Activated CD8-positive, alpha-beta memory T cell treated with anti-CD3 and anti-CD28 coated beads, Interleukin-2, amount 50 U/mL, for 1 hour (primary cell): Measurements from ENCODE around the gene GMEB1.
"Not testable (repeated sequence)": the region's sequence is repeated elsewhere in the genome, so short reads cannot be mapped to it uniquely, and the experiment has no call there.

Experiments
- DNase-seq: peaks from one replicate; pipeline ENCODE4 v3.0.0-alpha.2; 2020; ENCODE audit errors: extremely low read depth

The GMEB1 gene

DNA sequence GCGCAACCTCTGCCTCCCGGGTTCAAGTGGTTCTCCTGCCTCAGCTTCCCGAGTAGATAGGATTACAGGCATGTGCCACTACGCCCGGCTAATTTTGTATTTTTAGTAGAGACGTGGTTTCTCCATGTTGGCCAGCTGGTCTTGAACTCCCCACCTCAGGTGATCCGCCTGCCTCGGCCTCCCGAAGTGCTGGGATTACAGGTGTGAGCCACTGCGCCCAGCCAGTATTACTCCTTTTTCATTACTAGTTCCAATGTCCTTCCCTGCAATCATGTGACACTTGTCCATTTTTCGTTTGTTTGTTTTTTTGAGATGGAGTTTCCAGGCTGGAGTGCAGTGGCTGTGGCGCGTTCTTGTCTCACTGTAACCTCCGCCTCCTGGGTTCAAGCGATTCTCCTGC is 4.4 kb downstream of the GMEB1 start:
- not testable (repeated sequence) for DNase-seq

GRCh38 chr1:28675924-28676257 is 7.3 kb downstream of the GMEB1 start:
- no peak for DNase-seq

- no peak for DNase-seq
Measured at GRCh38 chr1:28680151-28680550, 11.6 kb downstream of the GMEB1 start.

- DNase-seq = no peak
Measured at GRCh38 chr1:28682840-28683239, 14.3 kb downstream of the GMEB1 start.

DNA sequence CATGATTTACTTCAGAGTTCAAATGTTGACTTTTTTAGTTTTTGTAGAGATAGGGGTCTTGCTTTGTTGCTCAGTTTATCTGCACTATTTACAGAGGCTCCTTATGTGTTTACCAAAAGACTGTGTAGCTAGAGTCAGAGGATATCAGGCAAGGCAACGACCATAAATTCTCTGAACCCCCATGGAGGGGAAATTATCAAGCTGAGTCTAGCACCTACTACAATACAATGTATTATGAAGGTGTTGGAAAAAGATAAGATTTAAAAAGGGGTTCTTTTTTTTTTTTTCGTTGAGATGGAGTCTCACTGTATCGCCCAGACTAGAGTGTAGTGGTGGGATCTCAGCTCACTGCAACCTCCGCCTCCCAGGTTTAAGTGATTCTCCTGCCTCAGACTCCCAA is 16.4 kb downstream of the GMEB1 start:
- DNase-seq = no peak

DNA sequence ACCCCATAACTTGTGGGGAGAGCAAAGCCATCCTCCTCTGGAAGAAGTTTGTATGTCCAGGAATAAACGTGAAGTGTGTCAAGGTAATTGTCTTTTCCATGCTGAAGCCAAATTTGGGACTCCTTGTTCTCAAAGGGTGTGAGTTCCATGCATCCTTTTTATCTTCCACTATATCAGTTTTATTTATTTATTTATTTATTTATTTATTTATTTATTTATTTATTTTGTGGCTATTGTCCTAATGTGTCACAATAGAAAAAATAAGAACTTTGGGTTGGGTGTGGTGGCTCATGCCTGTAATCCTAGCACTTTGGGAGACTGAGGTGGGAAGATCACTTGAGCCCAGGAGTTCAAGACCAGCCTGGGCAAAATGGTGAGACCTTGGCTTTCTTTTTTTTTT is 23.0 kb downstream of the GMEB1 start:
- not testable (repeated sequence) for DNase-seq

DNA sequence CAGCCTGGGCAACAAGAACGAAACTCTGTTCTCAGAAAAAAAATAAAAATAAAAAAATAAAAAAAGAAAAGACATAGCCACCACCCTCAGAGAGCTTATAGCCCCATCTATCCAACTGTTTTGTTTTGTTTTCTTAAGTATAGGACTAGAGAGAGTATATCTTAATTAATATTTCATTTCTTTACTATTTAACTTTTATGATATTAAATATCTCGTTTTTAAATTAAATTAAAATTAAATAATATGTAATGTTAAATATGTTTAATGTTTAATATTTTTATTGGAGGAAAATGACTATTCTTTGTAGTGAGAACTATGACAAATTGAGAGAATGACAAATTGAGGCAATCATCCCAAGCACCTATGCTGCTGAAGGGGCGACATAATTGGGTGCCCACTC is 35.0 kb downstream of the GMEB1 start:
- DNase-seq = no peak

DNA sequence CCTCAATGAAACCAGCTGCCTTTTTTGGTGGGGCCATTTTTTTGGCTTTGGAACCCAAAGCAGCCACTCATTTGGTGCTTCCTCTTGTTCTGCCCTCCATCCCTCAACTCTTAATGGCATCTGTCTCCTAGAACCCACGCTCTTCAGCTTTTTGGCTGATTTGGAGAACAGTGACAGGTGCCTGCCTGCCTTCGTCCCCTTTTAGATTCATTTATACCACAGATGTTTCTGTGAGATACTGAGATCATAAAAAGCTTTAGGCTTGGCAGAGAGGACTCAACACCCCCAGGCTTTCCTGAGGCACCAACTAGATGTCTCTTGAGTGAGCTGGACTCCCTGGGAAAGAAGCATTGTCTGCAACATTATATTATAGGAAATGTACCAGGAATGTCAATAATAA is 47.8 kb downstream of the GMEB1 start:
- no peak for DNase-seq

- DNase-seq = no peak
Measured at GRCh38 chr1:28718166-28718565, 49.6 kb downstream of the GMEB1 start.

GRCh38 chr1:28718586-28719331 is 50.2 kb downstream of the GMEB1 start:
- DNase-seq = no peak

- DNase-seq = no peak
Measured at GRCh38 chr1:28719332-28719619, 50.7 kb downstream of the GMEB1 start.

DNA sequence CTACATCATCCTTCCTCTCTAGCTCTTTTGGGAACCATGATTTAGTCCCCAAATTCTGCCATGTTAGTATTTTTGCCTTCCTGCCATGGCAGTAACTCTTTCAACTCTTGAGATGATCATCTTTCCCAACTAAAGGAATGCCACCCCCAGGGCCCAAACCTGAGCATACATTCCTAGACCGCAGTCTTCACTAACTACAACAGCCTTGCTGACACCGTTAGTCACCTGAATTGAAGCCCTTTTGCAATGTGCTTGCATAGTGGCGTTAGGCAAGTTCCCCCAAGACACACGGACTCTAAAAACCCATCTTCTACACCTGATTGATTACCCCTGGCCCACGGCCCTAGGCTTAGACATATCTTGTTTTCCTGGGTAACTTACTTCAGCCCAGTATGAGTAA is 51.8 kb downstream of the GMEB1 start:
- DNase-seq = no peak

GRCh38 chr1:28721927-28722326 is 53.3 kb downstream of the GMEB1 start:
- not testable (repeated sequence) for DNase-seq

DNA sequence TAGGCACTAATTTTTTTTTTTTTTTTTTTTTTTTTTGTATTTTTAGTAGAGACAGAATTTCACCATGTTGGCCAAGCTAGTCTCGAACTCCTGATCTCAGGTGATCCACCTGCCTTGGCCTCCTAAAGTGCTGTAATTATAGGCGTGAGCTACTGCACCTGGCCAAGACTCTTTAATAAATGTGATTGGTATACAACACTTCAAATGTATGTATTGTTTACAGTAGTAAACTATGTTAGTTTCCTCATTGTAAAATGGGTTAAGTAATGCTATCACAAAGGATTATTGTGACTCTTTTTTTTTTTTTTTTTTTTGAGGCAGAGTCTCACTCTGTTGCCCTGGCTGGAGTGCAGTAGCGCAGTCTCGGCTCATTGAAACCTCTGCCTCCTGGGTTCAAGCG is 56.8 kb downstream of the GMEB1 start:
- not testable (repeated sequence) for DNase-seq

- DNase-seq = no peak
Measured at GRCh38 chr1:28735961-28736449, 67.4 kb downstream of the GMEB1 start.

- peak; percentile 90 for DNase-seq
Measured at GRCh38 chr1:28736450-28737306, 68.1 kb downstream of the GMEB1 start, which contains the start of gene YTHDF2. YTHDF2 (plus strand) TSS chr1:28736940; CDS start chr1:28737121, 181 bp downstream.

DNA sequence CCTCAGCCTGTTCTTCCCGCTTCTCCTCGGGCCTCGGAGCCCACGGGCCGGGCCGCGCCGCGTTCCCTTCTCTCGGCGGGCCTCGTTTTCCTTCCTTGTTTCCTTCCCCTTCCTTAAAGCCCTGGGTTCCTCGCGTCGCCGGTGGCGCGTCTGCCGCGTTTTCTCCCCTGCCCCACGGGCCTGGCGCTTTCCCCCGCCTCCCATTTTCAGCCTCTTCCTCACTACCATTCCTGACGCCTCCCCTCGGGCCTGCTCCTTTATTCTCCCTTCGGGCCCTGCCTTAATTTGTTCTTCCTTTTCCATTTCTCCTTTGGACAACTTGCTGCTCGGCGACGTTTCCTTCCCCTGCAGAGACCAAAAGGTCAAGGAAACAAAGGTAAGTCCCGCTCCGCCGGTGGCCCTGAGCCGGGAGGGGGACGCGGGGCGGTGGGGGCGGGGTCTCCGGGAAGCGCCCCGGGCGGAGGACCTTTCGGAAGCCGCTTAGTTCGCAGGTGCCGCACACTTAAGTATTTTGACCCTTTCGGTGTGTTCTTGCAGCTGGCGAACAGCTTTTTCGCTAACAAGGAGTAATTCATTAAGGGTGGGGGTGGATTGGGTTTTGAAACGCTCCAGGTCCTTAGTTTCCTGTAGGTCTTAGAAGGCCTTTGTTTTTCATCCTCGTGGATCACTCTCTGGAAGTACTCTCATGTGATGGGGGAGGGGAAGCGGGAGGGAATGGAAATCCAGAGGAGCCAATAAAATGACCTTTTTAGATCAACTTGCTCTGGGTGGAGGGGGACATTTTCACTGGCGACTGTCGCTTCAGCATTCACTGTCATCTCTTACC is 68.9 kb downstream of the GMEB1 start:
- no peak for DNase-seq

GRCh38 chr1:28740118-28740517 is 71.5 kb downstream of the GMEB1 start:
- DNase-seq = no peak

- no peak for DNase-seq
Measured at GRCh38 chr1:28744184-28744583, 75.6 kb downstream of the GMEB1 start.

DNA sequence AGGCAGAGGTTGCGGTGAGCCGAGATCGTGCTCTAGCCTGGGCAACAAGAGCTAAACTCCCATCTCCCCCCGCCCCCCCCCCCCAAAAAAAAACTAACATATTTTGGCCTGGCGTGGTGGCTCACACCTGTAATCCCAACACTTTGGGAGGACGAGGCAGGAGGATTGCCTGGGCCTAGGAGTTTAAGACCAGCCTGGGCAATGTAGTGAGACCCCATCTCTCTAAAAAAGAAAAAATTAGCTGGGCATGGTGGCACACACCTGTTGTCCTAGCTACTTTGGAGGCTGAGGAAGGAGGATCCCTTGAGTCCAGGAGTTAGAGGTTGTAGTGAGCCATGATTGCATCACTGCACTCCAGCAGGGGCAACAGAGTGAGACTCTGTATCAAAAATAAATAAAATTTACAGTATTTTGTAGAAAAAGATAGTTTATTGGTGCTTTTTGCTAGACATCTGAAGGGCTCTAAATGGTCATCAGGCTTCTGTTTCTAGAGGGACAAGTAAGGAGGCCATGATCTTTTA is 77.1 kb downstream of the GMEB1 start:
- DNase-seq = no peak

GRCh38 chr1:28750330-28750729 is 81.7 kb downstream of the GMEB1 start:
- DNase-seq = no peak

- not testable (repeated sequence) for DNase-seq
Measured at GRCh38 chr1:28750771-28751294, 82.2 kb downstream of the GMEB1 start.
